Neural progenitor cell (in vitro differentiated cells): ENCODE measurements around the gene CCL23. TPM values are rescaled to one million over a fixed set of nuclear protein-coding genes. Genes with fewer than 3 reads are reported as not detected.

Experiments used
- DNase-seq: peaks from one replicate; pipeline ENCODE4 v3.0.0-alpha.2; 2016; ENCODE audit warnings: low spot score
- H2AFZ ChIP-seq: fragments of 200-600 bp; sonication (generic); replicated peaks from 2 replicates; pipeline ENCODE4 v1.6.1; 2016; ENCODE audit warnings: antibody characterized with exemption
- H3F3A ChIP-seq: fragments of 200-600 bp; sonication (generic); 2 replicates; pipeline ENCODE4 v1.6.1; 2016; ENCODE audit warnings: antibody characterized with exemption, low read depth
- H3K27ac ChIP-seq: fragments of 200-600 bp; sonication (generic); 2 replicates; pipeline ENCODE4 v1.5.1; 2016; ENCODE audit warnings: mild to moderate bottlenecking
- H3K27me3 ChIP-seq: fragments of 200-600 bp; sonication (generic); 2 replicates; pipeline ENCODE4 v1.6.1; 2016; ENCODE audit warnings: mild to moderate bottlenecking, moderate library complexity
- H3K36me3 ChIP-seq: fragments of 200-600 bp; sonication (generic); 2 replicates; pipeline ENCODE4 v1.5.1; 2016
- H3K4me1 ChIP-seq: fragments of 200-600 bp; sonication (generic); 2 replicates; pipeline ENCODE4 v1.6.1; 2016; ENCODE audit warnings: mixed run types
- H3K4me2 ChIP-seq: fragments of 200-600 bp; sonication (generic); 2 replicates; pipeline ENCODE4 v1.6.1; 2016
- H3K4me3 ChIP-seq: fragments of 200-600 bp; sonication (generic); 2 replicates; pipeline ENCODE4 v1.5.1; 2016
- H3K79me2 ChIP-seq: fragments of 200-600 bp; sonication (generic); 2 replicates; pipeline ENCODE4 v1.6.1; 2016; ENCODE audit warnings: low read depth
- H3K9ac ChIP-seq: fragments of 200-600 bp; sonication (generic); 2 replicates; pipeline ENCODE4 v1.6.1; 2016
- H3K9me3 ChIP-seq: fragments of 200-600 bp; sonication (generic); 2 replicates; pipeline ENCODE4 v1.5.1; 2016; ENCODE audit warnings: low read depth
- H4K20me1 ChIP-seq: fragments of 200-600 bp; sonication (generic); 2 replicates; pipeline ENCODE4 v1.6.1; 2016; ENCODE audit warnings: low read depth
- H3K27ac Mint-ChIP-seq: 3 replicates; pipeline ENCODE4 v1.8.0; 2021; ENCODE audit warnings: mixed read lengths
- H3K27me3 Mint-ChIP-seq: 2 replicates; pipeline ENCODE4 v1.8.0; 2022; ENCODE audit warnings: low read depth, mild to moderate bottlenecking, inconsistent platforms, moderate library complexity, mixed read lengths; ENCODE audit not compliant: insufficient read depth
- H3K36me3 Mint-ChIP-seq: 3 replicates; pipeline ENCODE4 v1.8.0; 2021; ENCODE audit warnings: mixed read lengths
- H3K4me1 Mint-ChIP-seq: 3 replicates; pipeline ENCODE4 v1.8.0; 2021; ENCODE audit warnings: mixed read lengths
- H3K4me3 Mint-ChIP-seq: 3 replicates; pipeline ENCODE4 v1.8.0; 2021; ENCODE audit warnings: mild to moderate bottlenecking, moderate library complexity, mixed read lengths
- H3K9me3 Mint-ChIP-seq: 3 replicates; pipeline ENCODE4 v1.8.0; 2020; ENCODE audit warnings: mixed read lengths
- CTCF ChIP-seq: fragments of 200-600 bp; sonication (generic); IDR thresholded peaks from 2 replicates; pipeline ENCODE4 v1.5.1; 2017; ENCODE audit warnings: antibody characterized with exemption, mild to moderate bottlenecking
- EZH2 ChIP-seq: fragments of 200-600 bp; sonication (generic); IDR thresholded peaks from 2 replicates; pipeline ENCODE4 v1.6.1; 2017; ENCODE audit warnings: antibody characterized with exemption, mild to moderate bottlenecking, moderate library complexity
- EZH2phosphoT487 ChIP-seq: fragments of 200-600 bp; sonication (generic); IDR thresholded peaks from 2 replicates; pipeline ENCODE4 v1.6.1; 2017; ENCODE audit warnings: antibody characterized with exemption
- total RNA-seq: library from RNA; depleted of rRNA; stranded (reverse); fragments of >200 nt; gene quantifications from 2 replicates; pipeline ENCODE4 v1.2.3, GENCODE V29; 2015; ENCODE audit warnings: low replicate concordance

The CCL23 gene
- not detected in 2 replicates for total RNA-seq

GRCh38 chr17:36017799-36018198 lies at the start of gene CCL23:
CCL23 (minus strand) TSS chr17:36017972; CDS start chr17:36017897, 75 bp downstream.
- Histone ChIP-seq H3K4me3 (no peak within 1 kb of the TSS), H3K4me2 (no peak within 1 kb of the TSS), H3F3A (no peaks in the 10 kb centered on the region), H3K27me3 (peaks cover 13% of the 10 kb centered on the region), H3K36me3 (no peaks in the 10 kb centered on the region), H2AFZ (no peak within 1 kb of the TSS), H4K20me1 (no peaks in the 10 kb centered on the region), H3K4me1 (no peaks in the 10 kb centered on the region), H3K9ac (no peak within 1 kb of the TSS), H3K9me3 (no peaks in the 10 kb centered on the region), H3K27ac (no peak within 1 kb of the TSS), H3K79me2 (no peaks in the 10 kb centered on the region)
- no peak for DNase-seq
- Mint-ChIP-seq H3K4me1 (no peaks in the 10 kb centered on the region), H3K27ac (no peak within 1 kb of the TSS), H3K4me3 (no peak within 1 kb of the TSS), H3K9me3 (peaks cover 4% of the 10 kb centered on the region), H3K27me3 (no peaks in the 10 kb centered on the region), H3K36me3 (no peaks in the 10 kb centered on the region)
- TF ChIP-seq EZH2 (no peak), CTCF (no peak), EZH2phosphoT487 (no peak)

- no peak overlapping the region for H3K27ac ChIP-seq
- no peak overlapping the region for H3K4me3 ChIP-seq
- no peaks in the 10 kb centered on the region for H3K36me3 Mint-ChIP-seq
- TF ChIP-seq EZH2phosphoT487 (no peak), CTCF (no peak), EZH2 (no peak)
- no peaks in the 10 kb centered on the region for H3F3A ChIP-seq
- no peaks in the 10 kb centered on the region for H3K79me2 ChIP-seq
- H3K27ac Mint-ChIP-seq = no peak overlapping the region
- H3K27me3 Mint-ChIP-seq = peaks cover 2% of the 10 kb centered on the region
- H3K4me1 ChIP-seq = no peaks in the 10 kb centered on the region
- H3K9ac ChIP-seq = no peak overlapping the region
- H3K4me3 Mint-ChIP-seq = no peak overlapping the region
- H3K9me3 ChIP-seq = no peaks in the 10 kb centered on the region
- no peaks in the 10 kb centered on the region for H4K20me1 ChIP-seq
- no peak overlapping the region for H3K4me2 ChIP-seq
- H3K27me3 ChIP-seq = no peaks in the 10 kb centered on the region
- no peak for DNase-seq
- no peak overlapping the region for H2AFZ ChIP-seq
- H3K4me1 Mint-ChIP-seq = no peaks in the 10 kb centered on the region
- H3K9me3 Mint-ChIP-seq = peaks cover 7% of the 10 kb centered on the region
- no peaks in the 10 kb centered on the region for H3K36me3 ChIP-seq
Observed at GRCh38 chr17:36066365-36066985, 48.7 kb upstream of the CCL23 start.

- H3K4me3 ChIP-seq = no peak within 1 kb of the TSS
- TF ChIP-seq EZH2phosphoT487 (no peak), CTCF (no peak), EZH2 (no peak)
- no peak within 1 kb of the TSS for H3K4me3 Mint-ChIP-seq
- H4K20me1 ChIP-seq = no peaks in the 10 kb centered on the region
- H3K27me3 Mint-ChIP-seq = peaks cover 2% of the 10 kb centered on the region
- no peaks in the 10 kb centered on the region for H3K9me3 ChIP-seq
- H3K36me3 ChIP-seq = no peaks in the 10 kb centered on the region
- no peak within 1 kb of the TSS for H2AFZ ChIP-seq
- H3K9ac ChIP-seq = no peak within 1 kb of the TSS
- H3K27me3 ChIP-seq = no peaks in the 10 kb centered on the region
- H3K4me1 ChIP-seq = no peaks in the 10 kb centered on the region
- H3F3A ChIP-seq = no peaks in the 10 kb centered on the region
- no peak within 1 kb of the TSS for H3K27ac Mint-ChIP-seq
- H3K4me2 ChIP-seq = no peak within 1 kb of the TSS
- H3K9me3 Mint-ChIP-seq = peaks cover 7% of the 10 kb centered on the region
- no peak for DNase-seq
- H3K79me2 ChIP-seq = no peaks in the 10 kb centered on the region
- H3K27ac ChIP-seq = no peak within 1 kb of the TSS
- no peaks in the 10 kb centered on the region for H3K4me1 Mint-ChIP-seq
- no peaks in the 10 kb centered on the region for H3K36me3 Mint-ChIP-seq
Observed at GRCh38 chr17:36063786-36064541, 46.2 kb upstream of the CCL23 start, which contains the start of gene CCL18. CCL18 (plus strand) TSS chr17:36064272; CDS start chr17:36064343, 71 bp downstream.
